HG02798 (cell line): ENCODE data around the gene ZBTB9.

Experiments used
- ATAC-seq: cut with Tn5 transposase; IDR thresholded peaks from one replicate; pipeline ENCODE4 v1.9.1; 2021; ENCODE audit warnings: mild to moderate bottlenecking; ENCODE audit not compliant: unreplicated experiment, poor library complexity

Gene ZBTB9

DNA sequence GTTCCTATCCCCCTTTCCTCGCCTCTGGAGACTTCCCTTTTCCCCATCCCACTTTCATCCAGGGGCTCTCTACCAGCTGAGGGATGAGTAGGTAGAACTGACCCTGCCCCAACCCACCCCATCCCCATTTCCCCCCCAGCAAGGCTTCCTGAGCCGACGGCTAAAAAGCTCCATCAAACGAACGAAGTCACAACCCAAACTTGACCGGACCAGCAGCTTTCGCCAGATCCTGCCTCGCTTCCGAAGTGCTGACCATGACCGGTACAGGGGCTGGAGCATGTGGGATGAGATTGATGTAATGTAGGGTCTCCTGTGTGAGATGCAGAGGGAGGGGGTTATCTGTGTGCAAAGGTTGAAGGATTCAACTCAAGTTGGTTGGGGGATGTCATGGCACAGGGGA, 21.8 kb upstream of the ZBTB9 start:
- no peak for ATAC-seq

DNA sequence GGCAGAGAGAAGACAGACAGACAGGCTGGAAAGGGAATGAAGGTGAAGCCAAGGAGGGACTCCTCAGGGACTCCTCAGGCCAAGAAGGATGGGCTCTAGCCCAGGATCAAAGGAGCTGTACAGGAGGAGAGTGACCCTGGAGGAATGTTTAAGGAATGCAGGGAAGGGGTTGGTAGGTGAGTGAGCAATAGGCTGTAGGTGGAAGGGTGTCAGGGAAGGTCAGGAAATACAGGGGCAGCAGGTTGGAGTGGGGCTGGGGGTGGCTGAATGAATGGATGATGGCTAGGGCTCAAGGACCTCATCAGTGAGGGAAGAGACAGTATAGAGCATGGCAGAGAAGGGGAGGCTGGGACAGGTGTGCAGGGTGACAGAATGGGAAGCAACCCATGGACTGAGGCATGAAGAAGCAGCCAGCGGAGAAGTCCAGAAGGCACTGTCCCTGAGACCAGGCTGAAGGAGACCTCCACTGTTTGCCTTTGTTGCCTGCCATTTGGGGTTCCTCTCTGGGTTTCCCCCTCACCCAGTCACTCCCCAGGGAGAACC, 21.3 kb upstream of the ZBTB9 start:
- ATAC-seq, result no peak

DNA sequence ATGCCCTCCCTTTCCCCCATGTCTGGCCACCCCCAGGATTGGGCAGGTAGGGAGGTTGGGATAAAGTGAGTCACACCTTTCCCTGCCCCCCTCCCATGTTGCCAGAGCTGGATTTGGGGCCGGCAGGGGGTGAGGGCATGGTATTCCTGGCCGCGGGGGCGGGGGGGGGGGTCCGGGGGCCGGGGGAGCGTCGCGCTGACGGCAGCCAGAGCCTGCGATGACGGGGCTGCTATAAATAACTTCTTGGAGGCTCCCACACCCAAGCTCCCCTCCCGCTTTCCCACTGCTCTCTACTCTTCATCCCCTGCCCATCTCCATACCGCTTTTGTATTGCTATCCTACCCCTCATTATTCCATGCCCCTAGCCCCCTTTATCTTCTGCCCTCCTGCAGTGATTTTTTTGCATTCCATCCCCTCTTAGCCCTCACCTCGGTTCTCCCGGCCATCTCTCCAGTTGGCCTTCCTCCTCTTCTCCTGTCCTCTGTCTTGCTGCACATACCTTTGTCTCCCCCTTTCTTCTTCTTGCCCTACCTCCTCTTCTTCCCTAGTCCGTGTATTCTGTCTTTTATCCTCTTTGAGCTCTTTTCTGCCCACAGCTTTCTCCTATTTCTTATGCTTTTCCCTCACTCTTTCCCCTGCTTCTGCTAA, 20.7 kb upstream of the ZBTB9 start:
- ATAC-seq, result no peak

DNA sequence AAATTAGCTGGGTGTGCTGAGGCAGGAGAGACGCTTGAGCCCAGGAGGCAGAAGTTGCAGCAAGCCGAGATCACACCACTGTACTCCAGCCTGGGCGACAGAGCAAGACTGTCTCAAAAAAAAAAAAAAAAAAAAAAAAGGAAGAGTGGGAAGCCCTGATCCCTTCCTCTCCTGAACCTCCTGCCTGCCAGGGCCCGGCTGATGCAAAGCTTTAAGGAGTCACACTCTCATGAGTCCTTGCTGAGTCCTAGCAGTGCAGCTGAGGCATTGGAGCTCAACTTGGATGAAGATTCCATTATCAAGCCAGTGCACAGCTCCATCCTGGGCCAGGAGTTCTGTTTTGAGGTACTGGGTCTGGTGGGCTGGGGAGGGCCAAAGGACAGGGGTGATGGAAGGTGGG, 19.4 kb upstream of the ZBTB9 start:
- ATAC-seq, result no peak

DNA sequence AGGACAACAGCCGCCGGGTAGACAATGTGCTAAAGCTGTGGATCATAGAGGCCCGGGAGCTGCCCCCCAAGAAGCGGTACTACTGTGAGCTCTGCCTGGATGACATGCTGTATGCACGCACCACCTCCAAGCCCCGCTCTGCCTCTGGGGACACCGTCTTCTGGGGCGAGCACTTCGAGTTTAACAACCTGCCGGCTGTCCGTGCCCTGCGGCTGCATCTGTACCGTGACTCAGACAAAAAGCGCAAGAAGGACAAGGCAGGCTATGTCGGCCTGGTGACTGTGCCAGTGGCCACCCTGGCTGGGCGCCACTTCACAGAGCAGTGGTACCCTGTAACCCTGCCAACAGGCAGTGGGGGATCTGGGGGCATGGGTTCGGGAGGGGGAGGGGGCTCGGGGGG, 16.7 kb upstream of the ZBTB9 start:
- no peak for ATAC-seq

DNA sequence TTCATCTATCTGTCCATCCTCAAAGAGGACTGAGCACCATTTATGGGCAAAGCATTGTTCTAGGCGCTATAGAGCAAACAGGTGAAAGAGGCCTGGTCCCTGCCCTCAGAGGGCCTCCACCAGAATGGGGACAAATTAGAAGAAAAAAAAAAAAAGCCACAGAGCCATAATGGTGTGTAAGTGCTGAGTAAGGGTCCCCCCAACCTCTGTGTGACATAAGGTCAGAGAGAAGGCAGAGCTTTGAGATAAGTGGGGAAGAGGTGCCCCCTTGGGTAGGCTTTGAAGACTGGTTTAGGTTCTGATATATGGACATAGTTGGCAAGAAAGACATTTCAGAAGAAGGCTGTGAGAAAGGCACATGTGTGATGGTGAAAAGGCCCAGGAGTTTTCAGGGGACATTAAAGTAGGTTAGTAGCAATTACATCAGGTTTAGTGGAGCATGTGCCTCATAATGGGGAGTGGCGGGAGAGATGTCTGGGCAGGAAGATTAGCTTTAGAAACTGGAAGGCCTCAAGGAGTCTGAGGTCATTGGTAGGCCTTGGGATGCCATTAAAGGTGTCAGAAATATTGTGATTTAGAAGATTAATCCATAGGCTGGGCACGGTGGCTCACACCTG, 15.3 kb upstream of the ZBTB9 start:
- no peak for ATAC-seq

DNA sequence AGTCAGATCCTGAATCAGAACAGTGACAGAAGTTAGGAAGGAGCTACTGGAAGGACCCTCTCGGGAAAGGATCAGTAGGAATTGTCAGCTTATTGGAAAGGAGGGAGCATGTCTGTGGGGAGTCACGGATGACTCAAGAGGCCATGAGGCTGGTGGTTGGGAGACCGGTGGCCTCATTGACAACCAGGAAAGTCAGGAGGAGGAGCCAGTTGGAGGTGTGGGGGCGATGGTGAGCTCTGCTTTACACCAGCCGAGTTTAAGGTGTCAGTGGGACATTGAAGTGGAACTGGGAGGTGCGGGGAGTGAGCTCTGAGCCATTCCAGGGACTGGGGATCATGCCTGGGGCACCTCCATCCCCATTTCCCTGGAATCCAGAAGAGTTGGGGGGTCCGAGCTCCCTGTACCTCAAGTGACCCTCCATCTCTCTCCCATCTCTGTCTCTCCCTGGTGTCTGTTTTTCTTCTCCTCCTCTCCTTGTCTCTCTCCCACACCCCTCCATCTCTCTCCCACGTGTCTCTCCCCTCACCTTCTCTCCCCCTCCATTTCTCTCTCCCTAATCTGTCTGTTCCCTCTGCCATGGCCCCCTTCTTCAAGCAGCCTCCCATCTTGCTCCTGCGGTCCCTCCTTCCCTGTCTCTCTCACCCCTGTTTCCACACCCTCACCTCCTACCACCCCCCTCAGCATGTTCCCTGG, 14.3 kb upstream of the ZBTB9 start:
- no peak for ATAC-seq

DNA sequence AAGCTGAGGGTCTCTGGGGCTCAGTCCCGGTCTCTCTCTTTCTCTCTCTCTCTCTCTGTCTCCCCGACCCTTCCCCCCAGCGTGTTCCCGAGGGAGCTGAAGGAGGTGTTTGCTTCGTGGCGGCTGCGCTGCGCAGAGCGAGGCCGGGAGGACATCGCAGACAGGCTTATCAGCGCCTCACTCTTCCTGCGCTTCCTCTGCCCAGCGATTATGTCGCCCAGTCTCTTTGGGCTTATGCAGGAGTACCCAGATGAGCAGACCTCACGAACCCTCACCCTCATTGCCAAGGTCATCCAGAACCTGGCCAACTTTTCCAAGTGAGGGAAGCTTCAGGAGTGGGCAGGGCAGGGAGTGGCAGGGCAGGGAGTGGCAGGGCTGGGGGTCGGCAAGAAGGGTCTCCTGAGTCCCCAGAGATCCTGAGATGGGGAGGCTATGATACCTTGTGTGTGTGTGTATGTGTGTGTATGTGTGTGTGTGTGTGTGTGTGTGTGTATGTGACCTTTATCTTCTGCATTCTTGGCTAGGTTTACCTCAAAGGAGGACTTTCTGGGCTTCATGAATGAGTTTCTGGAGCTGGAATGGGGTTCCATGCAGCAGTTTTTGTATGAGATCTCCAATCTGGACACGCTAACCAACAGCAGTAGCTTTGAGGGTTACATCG, 13.6 kb upstream of the ZBTB9 start:
- ATAC-seq, result no peak

DNA sequence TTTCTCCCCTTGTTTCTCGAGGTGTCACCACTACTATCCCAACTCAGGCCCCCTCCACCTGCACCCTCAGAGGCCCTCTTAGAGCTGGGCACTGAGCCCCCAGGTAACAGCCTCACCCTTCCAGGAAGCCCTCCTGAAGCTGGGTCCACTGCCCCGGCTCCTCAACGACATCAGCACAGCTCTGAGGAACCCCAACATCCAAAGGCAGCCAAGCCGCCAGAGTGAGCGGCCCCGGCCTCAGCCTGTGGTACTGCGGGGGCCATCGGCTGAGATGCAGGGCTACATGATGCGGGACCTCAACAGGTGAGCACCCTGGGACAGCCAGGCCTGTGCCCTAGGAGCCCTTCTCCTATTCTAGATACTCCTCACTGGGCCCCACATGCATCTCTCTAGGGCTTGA, 12.9 kb upstream of the ZBTB9 start:
- no peak for ATAC-seq

DNA sequence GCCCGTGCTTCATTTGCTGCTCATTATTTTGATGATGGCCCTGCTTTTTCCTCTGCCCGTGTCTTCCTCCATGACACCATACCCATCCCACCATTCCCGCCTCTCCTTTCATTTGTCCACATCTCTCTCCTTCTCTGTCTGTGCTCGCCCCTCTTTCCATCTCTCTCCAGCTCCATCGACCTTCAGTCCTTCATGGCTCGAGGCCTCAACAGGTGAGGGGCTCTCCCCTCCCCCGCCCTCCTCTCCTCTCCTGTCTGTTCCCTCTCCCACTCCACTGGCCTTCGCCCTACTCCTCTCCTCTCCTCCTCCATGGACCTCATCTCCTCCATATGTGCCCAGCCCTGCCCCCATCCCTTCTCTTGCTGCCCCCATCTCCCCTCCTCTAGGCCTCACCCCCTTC, 12.1 kb upstream of the ZBTB9 start:
- ATAC-seq, result no peak

DNA sequence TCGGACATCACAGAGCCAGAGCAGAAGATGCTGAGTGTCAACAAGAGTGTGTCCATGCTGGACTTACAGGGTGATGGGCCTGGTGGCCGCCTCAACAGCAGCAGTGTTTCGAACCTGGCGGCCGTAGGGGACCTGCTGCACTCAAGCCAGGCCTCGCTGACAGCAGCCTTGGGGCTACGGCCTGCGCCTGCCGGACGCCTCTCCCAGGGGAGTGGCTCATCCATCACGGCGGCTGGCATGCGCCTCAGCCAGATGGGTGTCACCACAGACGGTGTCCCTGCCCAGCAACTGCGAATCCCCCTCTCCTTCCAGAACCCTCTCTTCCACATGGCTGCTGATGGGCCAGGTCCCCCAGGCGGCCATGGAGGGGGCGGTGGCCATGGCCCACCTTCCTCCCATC, 11.4 kb upstream of the ZBTB9 start:
- no peak for ATAC-seq

DNA sequence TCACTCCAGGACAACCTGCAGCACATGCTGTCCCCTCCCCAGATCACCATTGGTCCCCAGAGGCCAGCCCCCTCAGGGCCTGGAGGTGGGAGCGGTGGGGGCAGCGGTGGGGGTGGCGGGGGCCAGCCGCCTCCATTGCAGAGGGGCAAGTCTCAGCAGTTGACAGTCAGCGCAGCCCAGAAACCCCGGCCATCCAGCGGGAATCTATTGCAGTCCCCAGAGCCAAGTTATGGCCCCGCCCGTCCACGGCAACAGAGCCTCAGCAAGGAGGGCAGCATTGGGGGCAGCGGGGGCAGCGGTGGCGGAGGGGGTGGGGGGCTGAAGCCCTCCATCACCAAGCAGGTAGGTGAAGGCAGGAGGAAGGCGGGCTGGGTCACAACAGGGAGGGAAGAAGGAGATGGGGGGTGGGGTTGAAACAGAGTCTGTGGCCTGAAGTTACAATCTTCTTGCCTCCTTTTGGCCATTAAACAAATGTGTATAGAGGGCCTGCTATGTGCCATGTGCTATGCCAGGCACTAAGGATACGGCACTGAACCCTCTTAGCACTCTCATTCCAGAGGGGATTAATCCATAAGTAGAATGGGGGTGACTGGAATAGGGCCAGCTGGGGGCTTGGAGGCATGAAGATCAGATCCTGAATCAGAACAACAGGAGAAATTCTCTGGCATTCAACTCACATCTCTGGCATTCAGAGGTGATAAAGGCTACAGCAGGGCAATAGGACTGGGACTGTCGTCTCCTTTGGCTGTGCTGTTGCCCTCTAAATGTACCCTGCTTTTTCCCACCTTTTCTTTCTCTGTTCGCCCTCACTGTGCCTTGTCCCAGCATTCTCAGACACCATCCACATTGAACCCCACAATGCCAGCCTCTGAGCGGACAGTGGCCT, 10.5 kb upstream of the ZBTB9 start:
- ATAC-seq, result no peak

DNA sequence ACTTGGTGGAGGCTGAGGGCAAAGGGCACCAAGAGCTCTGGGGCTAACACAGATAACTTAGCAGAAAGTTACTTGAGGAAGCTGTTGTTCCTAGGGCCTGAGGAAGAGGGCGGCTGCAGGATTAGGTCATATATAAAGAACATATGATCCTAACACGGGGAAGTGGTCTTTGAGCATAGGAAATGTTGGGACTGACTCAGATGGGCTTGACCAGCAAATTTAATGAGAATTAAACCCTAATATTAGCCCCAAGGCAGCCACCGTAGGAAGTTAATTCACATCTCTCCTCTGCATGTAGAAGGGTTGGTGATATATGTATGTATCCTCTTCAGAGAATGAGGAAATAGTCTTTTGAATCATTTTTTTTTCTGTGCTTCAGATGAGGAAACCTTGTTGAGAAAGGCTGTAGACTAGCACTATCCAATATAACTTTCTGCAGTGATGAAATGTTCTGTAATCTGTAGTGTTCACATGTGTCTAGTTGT, 9.2 kb upstream of the ZBTB9 start:
- no peak for ATAC-seq

DNA sequence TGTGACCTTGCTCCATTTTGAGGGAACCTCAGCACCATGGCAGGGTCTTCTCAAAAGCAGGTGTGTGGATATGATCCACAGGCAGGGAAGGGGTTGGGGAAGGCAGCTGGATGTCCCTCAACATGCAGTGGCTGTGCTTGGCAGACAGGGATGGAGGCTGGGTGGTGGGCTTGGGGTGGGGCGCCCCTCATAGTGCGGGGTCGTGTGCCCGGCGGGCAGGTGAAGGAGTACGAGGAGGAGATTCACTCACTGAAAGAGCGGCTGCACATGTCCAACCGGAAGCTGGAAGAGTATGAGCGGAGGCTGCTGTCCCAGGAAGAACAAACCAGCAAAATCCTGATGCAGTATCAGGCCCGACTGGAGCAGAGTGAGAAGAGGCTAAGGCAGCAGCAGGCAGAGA, 8.0 kb upstream of the ZBTB9 start:
- ATAC-seq, result no peak

DNA sequence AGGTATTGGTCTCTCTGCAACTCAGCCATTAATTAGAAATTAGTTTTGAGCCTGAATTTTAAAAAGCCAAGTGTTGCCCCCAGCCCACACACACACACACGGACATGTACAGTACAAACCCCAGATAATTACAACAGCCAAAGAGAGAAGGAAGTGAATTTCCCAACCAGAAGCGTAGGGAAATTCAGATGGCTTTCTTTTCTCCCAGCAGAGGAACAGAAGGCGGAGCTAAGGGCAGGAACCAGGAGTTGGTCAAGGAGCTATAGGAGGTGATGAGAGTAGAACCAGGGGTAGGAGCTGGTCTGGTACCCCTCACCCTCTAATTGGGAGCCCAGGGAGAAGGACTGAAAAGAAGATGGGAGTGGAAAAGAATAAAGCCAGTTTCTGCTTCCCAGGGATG, 3.9 kb upstream of the ZBTB9 start:
- ATAC-seq, result no peak

DNA sequence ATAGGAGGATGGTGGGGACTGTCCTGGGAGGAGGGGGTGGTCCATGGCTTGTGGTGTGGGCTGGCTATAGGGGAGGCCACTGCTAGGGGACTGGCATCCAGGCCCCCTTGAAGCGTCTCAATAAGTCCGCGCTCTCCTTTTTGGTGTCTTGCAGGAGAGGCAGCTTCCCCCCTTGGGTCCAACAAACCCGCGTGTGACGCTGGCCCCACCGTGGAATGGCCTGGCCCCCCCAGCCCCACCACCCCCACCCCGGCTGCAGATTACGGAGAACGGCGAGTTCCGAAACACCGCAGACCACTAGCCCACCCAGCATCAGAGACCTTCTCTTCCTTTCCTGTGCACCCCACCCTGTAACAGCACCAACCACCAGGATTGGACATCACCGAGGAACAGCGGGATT, 2.8 kb upstream of the ZBTB9 start:
- no peak for ATAC-seq

DNA sequence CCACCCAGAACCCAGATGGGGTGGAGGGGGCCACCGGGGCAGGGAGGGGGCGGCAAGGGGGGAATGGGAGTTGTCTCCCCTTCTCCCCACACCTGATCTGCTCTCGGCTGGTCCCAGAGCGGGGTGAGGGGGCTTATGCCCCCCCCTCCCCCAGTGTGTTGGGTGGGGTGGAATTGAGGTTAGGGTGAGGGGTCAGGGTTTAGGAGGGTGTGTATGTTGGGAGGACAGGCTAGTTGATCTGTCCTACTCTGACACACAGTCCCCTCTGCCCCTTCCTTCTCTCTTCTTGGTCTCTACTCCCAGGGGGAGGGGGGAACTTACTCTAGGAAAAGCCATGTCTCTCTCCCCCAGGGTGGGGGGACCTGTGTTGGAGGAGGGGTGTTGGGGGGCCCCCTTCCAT, 1.9 kb upstream of the ZBTB9 start:
- no peak for ATAC-seq

DNA sequence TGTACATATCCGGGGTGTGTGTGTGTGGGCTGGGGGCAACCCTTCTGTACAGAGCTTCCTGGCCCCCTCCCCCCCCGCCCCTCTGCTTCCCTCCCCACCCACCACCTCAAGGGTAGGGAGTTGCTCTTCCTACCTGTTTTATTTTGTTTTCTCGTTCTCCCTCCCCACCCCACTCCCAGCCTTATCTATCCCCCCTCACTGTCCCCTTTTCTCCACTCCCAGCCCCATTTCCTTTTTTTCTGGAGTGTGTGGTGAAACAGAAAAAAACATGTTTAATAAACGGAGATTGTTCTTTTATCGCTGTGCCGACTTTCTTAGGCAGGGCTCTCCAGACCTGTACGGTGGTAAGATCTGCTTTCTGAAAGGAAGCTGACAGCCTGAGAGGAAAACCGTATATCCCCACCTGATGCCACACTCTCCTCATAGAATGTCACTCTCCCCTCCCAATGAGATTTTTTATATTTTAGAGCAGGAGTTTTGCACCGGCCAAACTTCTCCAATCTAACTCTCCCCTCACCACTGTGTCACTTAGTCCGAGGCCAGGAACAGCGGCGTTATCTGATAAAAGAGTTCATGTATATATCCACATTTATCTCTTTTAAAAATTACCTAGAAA, 875 bp upstream of the ZBTB9 start:
- ATAC-seq, result no peak

DNA sequence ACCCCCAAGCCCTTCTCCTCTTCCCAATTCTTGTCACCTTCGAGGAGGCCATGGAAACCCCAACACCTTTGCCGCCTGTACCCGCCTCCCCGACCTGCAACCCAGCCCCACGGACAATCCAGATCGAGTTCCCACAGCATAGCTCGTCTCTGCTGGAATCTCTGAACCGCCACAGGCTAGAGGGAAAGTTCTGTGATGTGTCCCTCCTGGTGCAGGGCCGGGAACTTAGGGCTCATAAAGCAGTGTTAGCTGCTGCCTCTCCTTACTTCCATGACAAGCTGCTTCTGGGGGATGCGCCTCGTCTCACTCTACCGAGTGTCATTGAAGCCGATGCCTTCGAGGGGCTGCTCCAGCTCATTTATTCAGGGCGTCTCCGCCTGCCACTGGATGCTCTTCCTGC, 675 bp downstream of the ZBTB9 start:
- no peak for ATAC-seq

DNA sequence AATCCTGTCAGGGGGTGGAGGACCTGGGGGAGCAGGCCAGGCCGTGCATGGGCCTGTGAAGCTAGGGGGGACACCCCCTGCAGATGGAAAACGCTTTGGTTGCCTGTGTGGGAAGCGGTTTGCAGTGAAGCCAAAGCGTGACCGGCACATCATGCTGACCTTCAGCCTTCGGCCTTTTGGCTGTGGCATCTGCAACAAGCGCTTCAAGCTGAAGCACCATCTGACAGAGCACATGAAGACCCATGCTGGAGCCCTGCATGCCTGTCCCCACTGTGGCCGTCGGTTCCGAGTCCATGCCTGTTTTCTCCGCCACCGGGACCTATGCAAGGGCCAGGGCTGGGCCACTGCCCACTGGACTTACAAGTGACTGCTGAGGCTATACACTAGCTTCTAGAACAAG, 1.8 kb downstream of the ZBTB9 start:
- ATAC-seq, result no peak
